Measurements from ENCODE around the gene ANKRD24.
"Not testable (repeated sequence)": the region's sequence is repeated elsewhere in the genome, so short reads cannot be mapped to it uniquely, and the experiment has no call there.

Gene ANKRD24

DNA sequence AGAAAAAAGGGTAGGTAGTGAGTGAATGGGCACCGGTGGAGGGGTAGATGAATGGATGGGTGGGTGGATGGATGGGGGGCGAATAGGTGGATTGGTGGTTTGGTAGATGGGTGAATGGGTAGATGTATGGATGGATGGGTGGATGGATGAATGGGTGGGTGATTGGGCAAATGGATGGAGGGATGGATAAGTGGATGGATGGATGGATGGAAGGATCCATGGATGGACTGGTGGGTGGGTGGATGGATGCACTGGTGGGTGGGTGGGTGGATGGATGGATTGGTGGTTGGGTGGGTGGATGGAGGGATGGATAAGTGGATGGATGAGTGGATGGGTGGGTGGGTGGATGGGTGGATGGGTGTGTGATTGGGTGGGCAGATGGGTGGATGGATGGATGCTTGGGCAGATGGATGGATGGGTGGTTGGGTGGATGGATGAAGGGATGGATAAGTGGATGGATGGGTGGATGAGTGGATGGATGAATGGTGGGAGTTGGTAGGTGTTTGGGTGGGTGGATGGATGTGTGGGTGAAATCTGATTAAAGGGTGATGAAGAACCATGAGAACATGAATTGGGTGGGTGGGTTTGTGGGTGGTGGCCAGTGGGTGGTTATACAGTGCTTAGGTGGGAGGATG lies 2.3 kb downstream of the ANKRD24 start:
- TF ChIP-seq, protein P1, sequence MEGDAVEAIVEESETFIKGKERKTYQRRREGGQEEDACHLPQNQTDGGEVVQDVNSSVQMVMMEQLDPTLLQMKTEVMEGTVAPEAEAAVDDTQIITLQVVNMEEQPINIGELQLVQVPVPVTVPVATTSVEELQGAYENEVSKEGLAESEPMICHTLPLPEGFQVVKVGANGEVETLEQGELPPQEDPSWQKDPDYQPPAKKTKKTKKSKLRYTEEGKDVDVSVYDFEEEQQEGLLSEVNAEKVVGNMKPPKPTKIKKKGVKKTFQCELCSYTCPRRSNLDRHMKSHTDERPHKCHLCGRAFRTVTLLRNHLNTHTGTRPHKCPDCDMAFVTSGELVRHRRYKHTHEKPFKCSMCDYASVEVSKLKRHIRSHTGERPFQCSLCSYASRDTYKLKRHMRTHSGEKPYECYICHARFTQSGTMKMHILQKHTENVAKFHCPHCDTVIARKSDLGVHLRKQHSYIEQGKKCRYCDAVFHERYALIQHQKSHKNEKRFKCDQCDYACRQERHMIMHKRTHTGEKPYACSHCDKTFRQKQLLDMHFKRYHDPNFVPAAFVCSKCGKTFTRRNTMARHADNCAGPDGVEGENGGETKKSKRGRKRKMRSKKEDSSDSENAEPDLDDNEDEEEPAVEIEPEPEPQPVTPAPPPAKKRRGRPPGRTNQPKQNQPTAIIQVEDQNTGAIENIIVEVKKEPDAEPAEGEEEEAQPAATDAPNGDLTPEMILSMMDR (IDR thresholded peaks at IDR 0.05): no peak
- no peak for DNase-seq (ENCODE audit: low spot score)
- no peak overlapping the region for H3K27ac ChIP-seq
- H3K4me3 ChIP-seq: no peak overlapping the region

DNA sequence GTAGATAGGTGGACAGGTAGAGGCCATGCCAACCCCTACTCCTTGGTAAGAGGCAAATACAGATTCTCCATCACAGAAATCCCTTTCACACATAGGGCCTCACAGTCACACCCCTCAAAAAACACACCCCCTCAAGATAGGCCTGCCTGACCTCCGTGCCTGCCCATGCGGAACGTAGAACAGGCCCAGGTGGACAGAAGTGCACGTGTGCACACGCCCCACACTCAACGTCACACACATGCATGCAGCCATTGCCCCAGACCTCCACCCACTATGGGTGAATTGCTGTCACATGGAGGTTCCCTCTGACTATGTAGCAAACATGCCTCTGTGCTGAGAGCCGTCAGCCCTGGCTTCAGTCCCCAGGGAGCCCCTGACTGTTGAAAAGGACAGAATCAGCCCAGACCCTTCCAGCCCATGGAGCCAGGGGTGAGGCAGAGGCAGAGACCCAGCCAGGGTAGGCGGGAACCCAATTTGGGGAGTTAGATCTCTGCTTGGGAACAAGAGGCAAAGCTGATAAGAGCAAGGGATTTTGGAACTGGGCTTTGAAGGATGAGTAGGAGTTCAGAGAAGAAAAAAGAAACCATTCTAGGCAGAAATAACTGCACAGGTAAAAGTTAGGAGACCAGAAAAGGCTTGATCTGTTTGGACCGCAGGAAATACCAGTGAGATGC lies 3.1 kb downstream of the ANKRD24 start:
- TF ChIP-seq, protein P1 (IDR thresholded peaks at IDR 0.05): no peak
- no peak for DNase-seq (ENCODE audit: low spot score)
- H3K4me3 ChIP-seq: no peak overlapping the region
- H3K27ac ChIP-seq: no peak overlapping the region

DNA sequence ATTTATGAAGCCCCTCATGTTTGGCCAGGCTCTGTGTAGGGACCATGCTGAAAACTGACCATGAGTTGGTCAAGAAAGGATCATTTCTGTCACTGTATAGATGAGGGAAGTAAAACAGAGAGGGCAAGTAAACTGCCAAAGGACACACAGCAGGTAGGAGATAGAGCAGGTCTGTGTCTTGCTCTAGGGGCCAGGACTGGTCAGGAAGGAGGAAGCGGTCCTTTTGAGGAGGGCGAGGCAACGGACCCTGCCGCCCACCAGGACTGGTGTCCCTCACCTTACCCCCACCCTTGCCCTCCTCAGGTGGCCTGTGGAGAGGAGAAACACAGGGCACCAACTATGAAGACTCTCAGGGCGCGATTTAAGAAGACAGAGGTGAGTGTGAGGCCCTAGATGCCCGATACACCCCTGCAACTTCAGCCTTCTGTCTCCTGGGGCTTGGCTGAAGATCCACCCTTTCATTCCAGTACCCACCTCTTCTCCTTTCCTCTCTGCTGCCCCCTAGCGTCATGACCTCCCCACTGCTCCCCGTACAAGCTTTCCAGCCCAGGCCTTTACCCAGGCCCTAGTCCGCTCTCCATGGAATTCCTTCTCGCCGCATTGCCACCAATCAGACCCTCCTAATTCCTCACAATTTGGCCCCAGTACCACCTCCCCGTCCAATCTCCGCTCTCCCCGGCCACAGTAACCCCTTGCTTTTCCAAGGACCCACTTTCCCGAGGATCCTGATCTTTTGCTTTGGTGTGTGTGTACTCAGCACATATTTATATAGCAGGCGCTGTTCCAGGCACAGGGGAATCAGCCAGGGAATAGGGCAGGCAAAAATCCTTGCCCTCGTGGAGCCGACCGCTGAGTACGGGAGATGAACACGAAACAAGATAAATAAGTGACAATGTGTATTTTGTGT lies 3.9 kb downstream of the ANKRD24 start:
- no peak overlapping the region for H3K4me3 ChIP-seq
- TF ChIP-seq, protein P1 (IDR thresholded peaks at IDR 0.05): no peak
- no peak overlapping the region for H3K27ac ChIP-seq
- no peak for DNase-seq (ENCODE audit: low spot score)

DNA sequence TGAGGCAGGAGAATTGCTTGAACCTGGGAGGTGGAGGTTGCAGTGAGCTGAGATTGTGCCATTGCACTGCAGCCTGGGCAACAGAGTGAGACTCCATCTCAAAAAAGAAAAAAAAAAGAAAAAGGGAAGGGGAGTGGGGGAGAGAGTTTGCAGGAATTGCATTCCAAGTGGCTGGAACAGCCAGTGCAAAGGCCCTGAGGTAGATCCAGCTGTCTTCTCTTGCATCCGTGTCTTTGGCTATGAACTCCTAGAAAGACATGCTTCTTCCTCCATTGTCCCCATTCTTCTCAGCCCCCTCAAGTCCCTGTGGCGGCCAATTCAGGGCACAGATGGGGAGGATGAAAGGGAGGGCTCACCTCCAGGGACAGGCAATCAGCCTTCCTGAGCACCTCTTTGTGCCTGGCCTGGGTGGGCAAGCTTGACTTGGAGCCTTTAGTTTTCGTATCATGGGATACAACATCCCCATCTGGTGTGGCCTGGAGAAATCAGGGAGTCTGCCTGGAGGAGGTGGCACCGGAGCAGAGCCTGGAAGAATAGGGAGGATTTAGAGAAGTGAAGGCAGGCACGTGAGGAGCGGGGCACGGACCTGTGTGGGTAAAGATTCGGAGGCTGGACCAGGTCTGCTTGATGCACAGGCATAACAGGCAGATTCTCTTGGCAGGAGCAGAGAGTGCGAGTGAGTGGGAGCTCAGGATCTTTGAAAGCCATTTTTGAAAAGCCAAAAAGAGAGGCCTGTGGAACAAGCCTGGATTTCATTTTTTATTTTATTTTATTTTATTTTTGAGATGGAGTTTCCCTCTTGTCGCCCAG lies 5.0 kb downstream of the ANKRD24 start:
- Histone ChIP-seq H3K27ac (no peak overlapping the region), H3K4me3 (no peak overlapping the region)
- TF ChIP-seq, protein P1 (IDR thresholded peaks at IDR 0.05): no peak
- DNase-seq (ENCODE audit: low spot score): no peak

DNA sequence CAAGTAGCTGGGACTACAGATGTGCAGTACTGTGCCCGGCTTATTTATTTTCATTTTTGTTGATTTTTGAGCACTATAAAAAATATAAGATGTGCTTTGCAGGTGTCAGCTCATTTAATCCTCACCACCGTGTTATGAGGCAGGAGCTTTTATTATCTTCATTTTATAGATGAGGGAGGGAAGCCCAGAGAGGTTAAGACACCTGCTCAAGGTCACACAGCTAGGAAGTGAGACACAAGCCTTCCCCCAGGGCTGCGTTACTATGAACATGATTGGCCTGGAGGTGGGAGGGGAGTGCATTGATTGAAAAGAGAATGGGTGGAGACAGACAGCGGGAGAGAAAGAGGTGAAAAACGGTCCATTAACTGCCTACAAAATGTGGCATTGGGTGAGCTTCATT lies 7.2 kb downstream of the ANKRD24 start:
- no peak overlapping the region for H3K4me3 ChIP-seq

DNA sequence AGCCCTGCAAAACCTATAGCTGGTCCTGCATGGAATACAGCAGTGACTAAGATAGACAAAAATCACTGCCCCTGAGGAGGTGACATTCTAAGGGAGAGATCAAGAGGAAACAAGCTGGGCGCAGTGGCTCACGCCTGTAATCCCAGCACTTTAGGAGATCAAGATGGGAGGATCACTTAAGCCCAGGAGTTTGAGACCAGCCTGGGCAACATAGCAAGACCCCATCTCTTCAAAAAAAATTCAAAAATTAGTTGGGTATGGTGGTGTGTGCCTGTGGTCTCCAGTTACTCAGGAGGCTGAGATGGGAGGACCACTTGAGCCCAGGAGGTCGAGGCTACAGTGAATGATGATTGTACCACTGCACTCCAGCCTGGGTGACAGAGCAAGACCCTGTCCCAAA lies 10.0 kb downstream of the ANKRD24 start:
- DNase-seq (ENCODE audit: low spot score); H3K4me3 ChIP-seq; H3K27ac ChIP-seq: not testable (repeated sequence)

More for the DNA sequence above, 7.2 kb downstream of the ANKRD24 start:
- TF ChIP-seq, protein P1 (IDR thresholded peaks at IDR 0.05): no peak
- H3K27ac ChIP-seq: no peak overlapping the region
- DNase-seq (ENCODE audit: low spot score): no peak

DNA sequence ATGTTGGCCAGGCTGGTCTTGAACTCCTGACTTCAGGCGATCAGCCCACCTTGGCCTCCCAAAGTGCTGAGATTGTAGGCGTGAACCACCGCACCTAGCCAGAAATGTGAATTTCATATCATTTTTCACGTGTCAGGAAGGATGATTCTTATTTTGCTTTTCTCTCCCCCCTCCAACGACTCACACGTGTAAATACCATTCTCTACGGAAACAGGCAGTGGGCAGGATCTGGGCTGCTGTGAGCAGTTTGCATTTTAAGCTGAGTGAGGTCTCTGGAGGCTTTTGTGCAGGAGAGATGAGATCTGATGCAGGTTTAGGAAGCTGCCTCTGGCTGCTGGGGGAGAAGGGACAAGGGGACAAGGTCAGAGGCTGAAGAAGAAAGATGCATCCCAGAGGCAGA lies 11.9 kb downstream of the ANKRD24 start:
- H3K4me3 ChIP-seq: no peak overlapping the region
- DNase-seq (ENCODE audit: low spot score): no peak
- no peak overlapping the region for H3K27ac ChIP-seq
- TF ChIP-seq, protein P1 (IDR thresholded peaks at IDR 0.05): no peak

All from coronary artery (tissue), 2 donors.